H1 (cell line): ENCODE results near the gene ANAPC2. TPM values are rescaled to one million over a fixed set of nuclear protein-coding genes. Genes with fewer than 3 reads are reported as not detected.

Experiments used
- CHD7 ChIP-seq: fragments of 300-600 bp; sonication (generic); IDR thresholded peaks from 2 replicates; pipeline ENCODE4 v1.7.1; 2012; ENCODE audit warnings: low read length, moderate library complexity, mild to moderate bottlenecking, inconsistent platforms; ENCODE audit not compliant: insufficient replicate concordance
- CTCF ChIP-seq, 3 experiments: IDR thresholded peaks; 1 replicate in 2 of 3; 2 replicates in 1 of 3; pipeline versions ENCODE4 v1.5.1 to v1.6.1; 2011; ENCODE audit warnings: low read length in 3 of 3, mild to moderate bottlenecking in 3 of 3, inconsistent platforms in 2 of 3, low read depth in 1 of 3, moderate library complexity in 1 of 3; ENCODE audit not compliant: insufficient read depth in 1 of 3; ENCODE audit errors: control extremely low read depth in 1 of 3
- KDM5A ChIP-seq: fragments of 200-600 bp; IDR thresholded peaks from 2 replicates; pipeline ENCODE4 v1.7.1; 2012; ENCODE audit warnings: mild to moderate bottlenecking, low read length, inconsistent platforms, mixed read lengths
- RXRA ChIP-seq: IDR thresholded peaks from 2 replicates; pipeline ENCODE4 v1.6.1; 2011; ENCODE audit warnings: low read depth, mild to moderate bottlenecking, low read length, moderate library complexity; ENCODE audit not compliant: insufficient read depth
- USF2 ChIP-seq: IDR thresholded peaks from 2 replicates; pipeline ENCODE4 v1.6.1; 2011; ENCODE audit warnings: low read length, improper control_type of control experiment
- ZNF274 ChIP-seq: IDR thresholded peaks from 2 replicates; pipeline ENCODE4 v1.7.0; 2012; ENCODE audit warnings: low read length, borderline replicate concordance; ENCODE audit errors: extremely low read depth
- polyA plus RNA-seq, 7 experiments: library from polyadenylated mRNA; depleted of rRNA in 3 of 7; stranded (reverse) in 5 of 7; unstranded in 2 of 7; fragments of >200 nt in 5 of 7; fragments of 200-250 nt in 2 of 7; gene quantifications; 1 replicate in 5 of 7; 2 replicates in 1 of 7; 4 replicates in 1 of 7; pipeline versions ENCODE4 v1.2.1 to v1.2.3, GENCODE V29; 2011 to 2013; ENCODE audit warnings: missing spikeins in 2 of 7, mixed read lengths in 2 of 7
- total RNA-seq: library from RNA; stranded (reverse); fragmentation: NEBNext Ultra II Directional; extraction: Animal tissue kit (Norgen Biotek cat#: 25700); gene quantifications from 2 replicates; pipeline ENCODE4 v1.2.1, GENCODE V29; 2021

ANAPC2 gene
- total and polyA plus RNA-seq, 2 of the 8 experiments (the other 6 are each of a cell fraction or from before 2014, with no cell fraction given) = 30.2 to 37.7 TPM

- no peak for TF ChIP-seq ZNF274
- TF ChIP-seq CHD7 = no peak
- TF ChIP-seq CTCF (IDR thresholded peaks at IDR 0.05; ENCODE audit: control extremely low read depth in 1 of 3, insufficient read depth in 1 of 3, low read depth in 1 of 3, low read length in 3 of 3) = no peak
- TF ChIP-seq RXRA = no peak
- no peak for TF ChIP-seq KDM5A
- no peak for TF ChIP-seq USF2
These were observed 8.6 kb downstream of the ANAPC2 start (continued) for GRCh38 chr9:137179761-137180160.
